ENCODE results near the gene AKR1C1.
"Not testable (repeated sequence)": the region's sequence is repeated elsewhere in the genome, so short reads cannot be mapped to it uniquely, and the experiment has no call there.

Gene AKR1C1

DNA sequence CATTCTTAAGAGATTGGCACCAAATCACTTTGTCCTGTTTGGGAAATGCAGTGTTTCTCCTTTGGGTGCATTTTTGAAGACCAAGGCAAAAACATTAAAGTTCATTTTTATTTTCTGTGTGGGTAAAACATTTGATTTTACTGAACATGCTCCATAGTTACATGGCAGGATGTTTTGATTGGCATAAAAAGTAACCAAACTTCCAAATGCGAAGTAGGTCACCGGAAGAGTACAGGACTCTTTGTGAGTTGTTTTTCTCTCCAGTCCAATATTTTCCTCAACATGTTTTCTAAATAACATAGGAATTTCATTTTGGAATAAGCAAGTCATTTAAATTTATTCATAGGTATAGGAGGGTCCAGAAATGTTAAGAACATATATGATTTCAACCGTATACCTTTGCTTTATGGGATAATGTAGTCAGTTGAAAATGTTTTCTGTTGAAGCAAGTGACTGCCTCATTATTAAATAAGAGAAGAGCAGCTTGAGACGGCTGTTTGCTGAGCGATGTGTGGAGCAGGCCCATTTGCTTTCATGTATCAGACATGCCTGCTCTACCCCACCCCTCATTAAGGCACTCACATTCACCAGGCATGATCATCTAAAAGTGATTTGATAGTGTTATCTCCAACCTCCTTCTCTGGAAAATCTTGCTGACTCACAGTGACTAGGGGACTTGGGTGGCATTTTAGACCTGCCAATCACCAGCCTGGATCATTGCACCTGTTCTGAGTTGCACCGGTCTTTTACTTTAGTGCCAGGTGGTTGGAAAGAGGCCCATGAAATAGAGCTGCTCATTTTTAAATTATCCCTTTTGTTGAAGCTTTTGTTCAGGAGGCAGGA is 56.8 kb downstream of the AKR1C1 start:
- DNase-seq = not testable (repeated sequence)

GRCh38 chr10:5021624-5022290 is 58.5 kb downstream of the AKR1C1 start:
- DNase-seq = not testable (repeated sequence)

- DNase-seq = no peak
Observed at GRCh38 chr10:5023177-5023805, 60.1 kb downstream of the AKR1C1 start.

DNA sequence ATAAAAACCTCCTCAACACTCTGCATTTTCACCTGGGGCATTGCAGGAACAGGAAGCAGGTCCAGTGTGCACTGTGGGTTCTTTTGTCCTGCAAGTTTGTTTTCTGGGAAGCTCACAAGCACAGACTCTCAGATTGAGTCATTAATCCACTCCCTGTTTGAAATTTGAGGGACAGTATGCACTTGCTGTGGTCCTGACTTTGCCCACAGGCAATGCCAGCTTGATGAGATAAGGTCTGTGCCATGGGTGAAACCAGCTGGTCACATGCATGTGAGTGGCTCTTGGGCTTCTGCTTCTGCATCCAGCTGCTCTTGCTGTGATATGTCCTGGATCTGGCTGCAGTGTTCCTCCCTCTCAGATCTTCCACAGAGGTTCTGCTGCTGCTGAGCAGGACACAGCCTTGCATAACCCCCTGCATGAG is 62.3 kb downstream of the AKR1C1 start:
- not testable (repeated sequence) for DNase-seq

DNA sequence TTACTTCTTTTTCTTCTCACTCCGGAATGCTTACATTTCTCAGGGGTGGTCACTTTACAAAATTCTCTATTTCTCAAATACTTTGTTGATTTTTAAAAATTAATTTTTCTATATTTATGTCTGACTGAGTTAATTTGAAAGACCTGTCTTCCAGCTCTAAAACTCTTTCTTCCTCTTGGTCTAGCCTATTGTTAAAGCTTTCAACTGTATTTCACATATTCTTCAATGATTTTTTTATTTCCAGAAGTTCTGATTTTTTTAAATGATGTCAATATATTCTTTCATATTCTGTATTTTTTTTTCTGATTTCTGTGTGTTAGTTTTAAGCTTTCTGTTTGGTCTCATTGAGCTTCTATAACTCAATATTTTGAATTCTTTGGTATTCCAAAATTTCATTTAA is 67.8 kb downstream of the AKR1C1 start:
- DNase-seq = no peak

DNA sequence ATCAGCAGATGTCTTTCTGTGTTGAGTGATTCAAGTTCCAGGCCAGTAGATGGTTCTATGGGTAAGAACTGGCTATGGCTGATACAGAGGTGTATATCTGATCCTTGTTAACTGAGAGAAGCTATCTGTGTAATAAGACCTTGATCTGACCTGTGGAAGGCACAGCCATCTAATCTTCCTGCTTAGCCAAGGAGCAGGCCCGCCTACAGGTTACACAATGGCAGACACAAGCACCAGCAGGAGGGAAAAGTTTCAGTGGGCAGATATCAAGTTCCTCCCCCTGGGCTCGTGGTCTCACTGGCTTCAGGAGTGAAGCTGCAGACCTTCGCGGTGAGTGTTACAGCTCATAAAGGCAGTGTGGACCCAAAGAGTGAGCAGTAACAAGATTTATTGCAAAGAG is 68.4 kb downstream of the AKR1C1 start:
- not testable (repeated sequence) for DNase-seq

DNA sequence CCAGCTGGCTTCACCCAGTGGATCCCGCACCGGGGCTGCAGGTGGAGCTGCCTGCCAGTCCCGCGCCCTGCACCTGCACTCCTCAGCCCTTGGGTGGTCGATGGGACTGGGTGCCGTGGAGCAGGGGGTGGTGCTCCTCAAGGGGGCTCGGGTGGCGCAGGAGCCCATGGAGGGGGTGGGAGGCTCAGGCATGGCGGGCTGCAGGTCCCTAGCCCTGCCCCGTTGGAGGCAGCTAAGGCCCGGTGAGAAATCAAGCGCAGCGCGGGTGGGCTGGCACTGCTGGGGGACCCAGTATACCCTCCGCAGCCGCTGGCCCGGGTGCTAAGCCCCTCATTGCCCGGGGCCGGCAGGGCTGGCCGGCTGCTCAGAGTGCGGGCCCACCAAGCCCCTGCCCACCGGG is 69.2 kb downstream of the AKR1C1 start:
- DNase-seq = not testable (repeated sequence)
